ENCODE results near the gene IQSEC2.

Gene IQSEC2

DNA sequence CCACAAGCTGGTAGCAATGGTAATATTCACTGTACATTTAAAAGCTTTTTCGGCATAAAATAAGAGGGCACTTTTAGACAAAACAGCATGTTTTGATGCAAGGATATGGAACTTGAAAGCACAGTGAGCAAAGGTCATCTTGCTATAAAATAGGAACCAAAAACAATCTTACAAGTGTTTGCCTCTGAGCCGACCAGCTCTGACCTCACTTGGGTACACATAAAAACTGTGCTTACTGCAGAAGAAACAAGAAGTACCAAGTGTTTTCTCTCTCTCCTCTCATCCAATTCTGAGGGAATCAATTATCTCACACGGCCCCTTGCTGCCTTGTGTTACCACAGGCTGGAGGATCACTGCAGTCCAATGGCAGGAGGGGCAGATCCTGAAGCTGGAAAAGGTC, 4.8 kb upstream of the IQSEC2 start:
- H3K4me3 ChIP-seq (ENCODE audit: low read depth, low read length), result no peak overlapping the region
- TF ChIP-seq, protein P1, sequence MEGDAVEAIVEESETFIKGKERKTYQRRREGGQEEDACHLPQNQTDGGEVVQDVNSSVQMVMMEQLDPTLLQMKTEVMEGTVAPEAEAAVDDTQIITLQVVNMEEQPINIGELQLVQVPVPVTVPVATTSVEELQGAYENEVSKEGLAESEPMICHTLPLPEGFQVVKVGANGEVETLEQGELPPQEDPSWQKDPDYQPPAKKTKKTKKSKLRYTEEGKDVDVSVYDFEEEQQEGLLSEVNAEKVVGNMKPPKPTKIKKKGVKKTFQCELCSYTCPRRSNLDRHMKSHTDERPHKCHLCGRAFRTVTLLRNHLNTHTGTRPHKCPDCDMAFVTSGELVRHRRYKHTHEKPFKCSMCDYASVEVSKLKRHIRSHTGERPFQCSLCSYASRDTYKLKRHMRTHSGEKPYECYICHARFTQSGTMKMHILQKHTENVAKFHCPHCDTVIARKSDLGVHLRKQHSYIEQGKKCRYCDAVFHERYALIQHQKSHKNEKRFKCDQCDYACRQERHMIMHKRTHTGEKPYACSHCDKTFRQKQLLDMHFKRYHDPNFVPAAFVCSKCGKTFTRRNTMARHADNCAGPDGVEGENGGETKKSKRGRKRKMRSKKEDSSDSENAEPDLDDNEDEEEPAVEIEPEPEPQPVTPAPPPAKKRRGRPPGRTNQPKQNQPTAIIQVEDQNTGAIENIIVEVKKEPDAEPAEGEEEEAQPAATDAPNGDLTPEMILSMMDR (IDR thresholded peaks at IDR 0.05; ENCODE audit: low read depth, low read length), result no peak

DNA sequence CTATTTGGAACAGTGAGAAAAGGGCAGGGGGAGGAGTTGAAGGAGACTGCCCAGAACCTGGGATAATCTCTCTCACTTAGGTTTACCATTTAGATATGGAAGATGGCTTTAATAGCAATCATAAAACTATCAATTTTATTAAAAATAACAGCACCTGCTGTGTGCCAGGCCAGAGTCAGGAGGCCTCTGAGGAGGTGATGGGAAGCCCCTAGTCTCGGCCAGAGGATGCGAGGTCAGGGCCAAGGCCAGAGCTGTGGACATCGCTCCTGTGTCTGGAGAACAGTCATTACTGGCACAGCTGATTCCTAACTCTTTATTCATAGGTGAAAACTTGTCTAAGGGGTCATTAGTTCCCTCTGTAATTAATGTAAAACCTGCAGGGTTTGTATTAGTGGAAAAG, 4.2 kb upstream of the IQSEC2 start:
- no peak overlapping the region for H3K4me3 ChIP-seq (ENCODE audit: low read depth, low read length)

DNA sequence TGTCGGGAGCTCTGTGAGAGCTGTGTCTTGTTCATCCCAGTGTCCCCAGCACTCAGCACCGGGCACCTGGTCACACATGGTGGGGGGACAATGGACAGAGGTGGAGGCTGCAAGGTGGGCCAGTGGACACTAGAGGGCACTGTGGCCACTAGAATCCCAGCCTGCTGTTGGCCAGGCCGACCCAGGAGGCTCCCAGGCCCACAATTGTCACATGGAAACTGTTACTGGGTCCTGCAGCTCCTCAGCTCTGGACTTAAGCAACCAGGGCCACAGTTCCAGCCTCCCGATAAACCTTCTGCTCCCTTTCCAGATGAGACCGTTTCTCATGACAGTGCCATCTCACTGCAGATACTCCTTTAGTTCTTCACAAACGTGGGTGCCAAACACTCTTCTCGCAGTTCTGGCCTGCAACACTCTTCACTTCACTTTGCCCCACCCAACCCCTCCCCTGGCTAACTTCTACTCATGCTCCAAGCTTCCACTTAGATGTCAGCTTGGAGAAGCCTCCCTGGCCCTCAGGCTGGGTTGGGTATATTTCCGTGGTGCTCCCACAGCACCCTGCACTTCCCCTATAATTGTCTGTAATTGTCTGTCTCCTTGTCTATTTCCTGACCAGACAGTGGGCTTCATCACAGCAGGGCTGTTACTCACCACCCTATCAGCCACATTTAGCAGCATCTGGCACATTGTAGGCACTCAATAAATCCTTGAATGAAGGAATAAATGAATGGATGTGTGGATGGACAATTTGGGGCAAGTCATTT, 3.5 kb upstream of the IQSEC2 start:
- TF ChIP-seq, protein P1 (IDR thresholded peaks at IDR 0.05; ENCODE audit: low read depth, low read length), result peak; percentile 89
- no peak overlapping the region for H3K4me3 ChIP-seq (ENCODE audit: low read depth, low read length)

More for the DNA sequence above, 4.2 kb upstream of the IQSEC2 start:
- TF ChIP-seq, protein P1 (IDR thresholded peaks at IDR 0.05; ENCODE audit: low read depth, low read length), result no peak

DNA sequence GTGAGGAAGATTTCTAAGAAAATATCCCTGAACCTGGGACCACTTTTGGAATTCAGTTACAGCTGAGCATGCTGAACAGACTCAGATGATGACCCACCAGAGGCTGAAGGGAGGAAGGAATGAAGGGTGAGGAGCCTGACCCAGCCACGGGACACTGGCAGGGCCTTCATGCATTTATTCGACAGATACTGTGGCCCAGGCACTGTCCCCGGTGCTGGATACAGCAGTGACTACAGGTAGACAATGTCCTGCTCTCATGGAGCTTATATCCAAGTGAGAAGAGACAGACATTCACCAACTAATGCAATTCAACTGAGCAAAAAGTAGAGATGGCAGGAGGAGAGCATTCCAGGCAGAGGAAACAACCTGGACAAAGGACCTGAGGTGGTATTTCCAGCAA, 2.2 kb upstream of the IQSEC2 start:
- TF ChIP-seq, protein P1 (IDR thresholded peaks at IDR 0.05; ENCODE audit: low read depth, low read length), result no peak
- H3K4me3 ChIP-seq (ENCODE audit: low read depth, low read length), result no peak overlapping the region

DNA sequence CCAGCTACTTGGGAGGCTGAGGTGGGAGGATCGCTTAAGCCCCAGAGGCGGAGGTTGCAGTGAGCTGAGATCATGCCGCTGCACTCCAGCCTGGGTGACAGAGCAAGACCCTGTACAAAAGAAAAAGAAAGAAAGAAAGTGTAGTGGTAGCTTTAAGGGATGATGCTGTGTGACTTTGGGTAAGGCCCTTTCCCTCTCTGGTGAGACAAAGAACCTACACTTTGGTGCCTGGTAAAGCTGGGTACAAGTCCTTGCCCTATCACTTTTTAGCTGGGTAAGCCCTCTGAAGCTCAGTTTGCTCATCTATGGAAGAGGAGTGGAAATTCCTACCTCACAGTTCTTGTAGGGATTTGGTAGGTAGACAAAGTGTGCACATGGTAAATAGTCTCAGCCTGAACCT, 1.7 kb upstream of the IQSEC2 start:
- H3K4me3 ChIP-seq (ENCODE audit: low read depth, low read length), result no peak overlapping the region
- TF ChIP-seq, protein P1 (IDR thresholded peaks at IDR 0.05; ENCODE audit: low read depth, low read length), result no peak

DNA sequence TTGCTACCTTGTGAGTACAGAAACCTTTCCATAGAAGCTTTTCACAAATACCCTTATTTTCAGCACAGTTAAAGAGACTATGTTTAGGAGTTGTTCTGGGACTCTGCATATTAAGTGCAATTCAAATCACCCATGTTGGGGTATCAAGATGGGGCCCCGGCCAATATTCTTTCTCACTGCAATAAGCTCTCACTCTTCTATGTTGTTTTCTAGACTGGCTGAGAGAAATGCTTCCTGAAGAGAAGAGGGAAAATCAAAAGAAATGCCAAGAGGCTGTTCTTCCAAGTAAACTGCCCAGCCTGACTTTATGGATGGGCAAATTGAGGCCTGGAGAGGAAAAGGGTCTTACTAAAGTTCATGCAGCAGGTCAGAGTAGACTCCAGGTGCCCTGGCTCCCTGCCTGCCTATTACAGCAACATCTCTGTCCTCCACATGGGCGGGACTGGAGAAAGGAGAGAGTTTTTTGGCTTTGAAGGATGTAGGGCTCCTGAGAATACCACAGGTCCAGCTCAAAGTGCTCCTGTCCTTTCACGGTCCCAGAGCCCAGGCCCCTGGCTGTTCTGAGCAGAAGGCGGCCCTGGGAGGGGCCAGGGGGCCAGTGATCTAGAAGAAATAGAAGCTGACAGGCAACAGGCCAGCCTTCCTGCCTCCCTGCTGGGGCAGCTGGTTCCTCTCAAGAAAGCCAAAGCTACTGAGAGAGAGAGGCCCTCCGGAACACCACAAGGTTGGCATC, 745 bp upstream of the IQSEC2 start:
- TF ChIP-seq, protein P1 (IDR thresholded peaks at IDR 0.05; ENCODE audit: low read depth, low read length), result no peak
- no peak overlapping the region for H3K4me3 ChIP-seq (ENCODE audit: low read depth, low read length)

Data from WI38 (cell line).